DMS53 treated with DMSO at 0.1 percent for 48 hours (cell line): Measurements from ENCODE around the gene EDN2.

Source experiments
- DNase-seq: peaks from one replicate; lab custom pipeline; 2025; ENCODE audit not compliant: unreplicated experiment; lab: John Stamatoyannopoulos, UW

EDN2 gene

DNA sequence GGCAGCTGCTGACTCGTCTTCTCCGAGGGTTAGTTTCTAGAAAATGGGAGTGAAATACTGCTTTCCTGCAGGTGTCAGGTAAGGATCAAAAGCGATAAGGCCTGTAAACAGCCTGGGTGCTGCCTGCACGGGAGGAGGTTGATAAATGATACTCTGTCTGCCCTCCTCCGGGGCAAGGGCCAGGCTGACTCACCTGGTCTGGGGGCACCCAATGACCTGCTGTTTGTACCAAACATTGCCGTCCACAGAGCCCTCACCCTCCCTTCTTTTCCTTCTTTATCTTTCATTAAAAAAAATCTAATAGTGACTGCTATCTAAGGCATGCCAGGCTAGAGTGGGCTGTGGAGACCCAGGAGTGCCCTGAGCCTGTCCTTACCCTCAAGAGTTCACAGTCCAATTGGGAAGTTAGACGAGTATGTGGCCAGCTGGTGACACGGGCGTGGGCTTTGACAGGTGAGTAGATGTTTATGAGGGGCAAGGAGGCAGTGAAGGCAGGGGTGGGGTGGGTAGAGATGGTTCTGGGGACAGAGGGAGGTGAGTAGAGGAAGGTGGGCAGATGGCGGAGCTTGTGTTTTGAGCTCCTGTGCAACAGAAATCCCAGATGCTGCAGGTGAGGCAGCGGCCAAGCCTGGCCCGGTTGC lies 16.2 kb downstream of the EDN2 start:
- DNase-seq: no peak

DNA sequence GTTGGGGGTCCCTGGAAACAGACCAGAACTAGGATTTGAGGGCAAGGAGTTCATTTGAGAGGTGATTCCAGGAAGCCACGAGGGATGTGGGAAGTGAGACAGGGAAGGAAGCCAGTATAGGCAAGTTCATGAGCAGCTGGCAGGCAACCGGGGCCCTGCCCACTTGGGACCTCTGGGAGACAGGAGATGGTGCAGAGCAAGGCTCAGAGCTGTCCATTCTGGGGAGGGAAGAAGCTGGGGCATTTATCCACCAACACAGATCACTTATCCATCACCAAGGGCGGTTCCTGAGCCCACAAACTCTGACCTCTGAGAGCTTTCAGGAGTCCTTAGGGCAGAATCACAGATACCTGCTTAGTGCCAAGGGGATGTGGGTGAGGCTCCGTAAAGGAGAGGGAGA lies 16.8 kb downstream of the EDN2 start:
- DNase-seq: no peak

DNA sequence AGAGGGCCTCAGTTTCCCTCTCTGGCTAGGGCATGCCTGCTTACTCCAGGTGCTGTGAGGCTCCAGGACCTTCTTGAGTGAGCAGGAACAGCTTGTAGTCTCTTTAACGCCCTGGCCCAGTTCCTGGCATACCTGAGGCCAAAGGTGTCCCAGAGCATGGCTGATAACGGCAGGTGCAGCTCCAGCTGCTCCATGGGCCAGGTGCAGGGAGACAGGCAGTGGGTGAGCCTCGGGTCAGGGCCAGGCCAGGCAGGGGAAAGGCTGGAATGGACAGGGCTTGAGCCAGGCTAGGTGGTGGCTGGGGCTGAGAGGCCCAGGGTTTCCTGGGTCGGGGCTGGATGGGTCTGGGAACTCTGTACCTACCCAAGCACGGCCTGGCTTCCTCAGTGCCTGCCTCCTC lies 18.3 kb downstream of the EDN2 start:
- DNase-seq: peak; percentile 55

DNA sequence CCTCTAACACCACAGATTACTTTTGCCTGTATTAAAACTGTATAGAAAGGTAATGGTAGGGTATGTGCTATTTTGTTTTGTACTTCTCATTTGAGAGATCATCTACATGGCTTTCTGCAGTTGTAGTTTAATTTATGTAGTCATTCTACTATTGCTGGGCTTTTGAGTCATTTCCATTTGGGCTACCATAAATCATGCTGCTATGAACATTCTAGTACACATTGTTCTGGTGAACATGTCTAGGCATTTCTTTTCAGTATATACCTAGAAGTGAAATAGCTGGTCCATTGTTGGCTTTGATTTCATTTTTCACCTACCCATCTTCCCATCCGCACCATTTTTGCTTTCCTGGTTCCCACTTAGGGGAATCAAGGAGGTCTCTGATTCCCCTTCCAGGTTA lies 18.7 kb downstream of the EDN2 start:
- no peak for DNase-seq

DNA sequence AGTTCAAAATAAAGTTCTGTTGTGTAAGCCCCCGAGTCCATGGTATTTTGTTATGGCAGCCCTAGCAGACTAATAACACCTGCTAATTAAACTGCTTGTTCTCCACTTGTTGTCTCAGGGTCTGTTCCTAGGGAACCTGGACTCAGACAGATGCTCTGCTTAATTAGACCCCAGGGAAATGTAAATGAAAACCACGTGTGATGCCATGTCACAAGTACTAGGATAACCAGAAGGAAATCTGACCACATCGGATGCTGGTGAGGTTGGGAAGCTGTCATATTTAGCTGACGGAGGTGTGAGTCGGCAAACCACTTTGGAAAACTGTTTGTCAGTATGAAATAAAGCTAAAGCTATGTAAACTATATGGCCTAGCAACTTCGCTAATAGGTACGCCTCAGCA lies 19.6 kb downstream of the EDN2 start:
- DNase-seq: no peak

GRCh38 chr1:41463516-41463915 lies 21.0 kb downstream of the EDN2 start:
- DNase-seq: no peak

GRCh38 chr1:41462680-41463004 lies 21.8 kb downstream of the EDN2 start:
- DNase-seq: peak; percentile 40

DNA sequence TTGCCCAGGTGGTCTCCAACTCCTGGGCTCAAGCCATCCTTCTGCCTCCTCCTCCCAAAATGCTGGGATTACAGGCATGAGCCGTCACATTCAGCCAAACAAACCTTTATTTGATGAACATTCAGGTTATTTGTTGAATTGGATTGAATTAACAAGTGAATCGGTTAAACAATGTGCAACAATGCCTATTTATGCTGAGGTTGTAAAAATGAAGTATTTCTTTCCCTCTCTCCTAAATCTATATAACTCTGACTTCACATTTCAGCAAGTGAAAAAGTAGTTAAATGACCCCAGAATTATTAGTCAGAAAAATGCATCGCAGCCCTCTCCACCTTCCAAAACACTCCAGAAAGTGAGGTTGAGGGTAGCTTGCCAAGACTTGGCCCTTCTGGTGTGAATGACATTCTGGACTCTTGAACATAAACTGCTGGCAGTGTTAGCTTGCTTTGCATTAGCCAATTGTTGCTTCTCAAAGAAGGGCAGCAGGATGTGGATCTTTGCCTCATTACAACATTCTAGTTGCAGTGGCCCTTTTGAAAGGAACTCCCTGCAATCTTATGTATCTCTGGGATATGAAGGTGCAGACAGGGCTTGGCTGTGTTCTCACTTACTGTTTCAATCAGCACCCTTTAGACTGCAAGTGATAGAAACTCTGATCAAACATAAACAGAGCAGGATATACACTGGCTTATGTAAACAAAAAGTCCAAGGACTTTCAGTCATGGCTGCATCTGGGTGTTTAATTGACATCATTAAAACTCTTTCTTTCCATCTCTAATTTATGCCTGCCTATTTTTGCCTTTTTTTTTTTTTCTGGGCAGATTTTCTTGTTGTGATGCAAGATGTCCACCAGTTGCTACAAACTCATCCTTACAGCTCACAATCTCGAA lies 22.4 kb downstream of the EDN2 start:
- DNase-seq: peak; percentile 40

GRCh38 chr1:41456847-41457540 lies 27.5 kb downstream of the EDN2 start:
- no peak for DNase-seq

- no peak for DNase-seq
Observed at GRCh38 chr1:41455479-41456332, 28.8 kb downstream of the EDN2 start.

- DNase-seq: no peak
Observed at GRCh38 chr1:41454406-41454805, 30.1 kb downstream of the EDN2 start.

GRCh38 chr1:41452704-41453290 lies 31.7 kb downstream of the EDN2 start:
- no peak for DNase-seq

GRCh38 chr1:41450747-41451285 lies 33.7 kb downstream of the EDN2 start:
- DNase-seq: no peak

GRCh38 chr1:41449326-41449921 lies 35.1 kb downstream of the EDN2 start:
- DNase-seq: no peak

GRCh38 chr1:41448821-41449220 lies 35.7 kb downstream of the EDN2 start:
- DNase-seq: no peak

DNA sequence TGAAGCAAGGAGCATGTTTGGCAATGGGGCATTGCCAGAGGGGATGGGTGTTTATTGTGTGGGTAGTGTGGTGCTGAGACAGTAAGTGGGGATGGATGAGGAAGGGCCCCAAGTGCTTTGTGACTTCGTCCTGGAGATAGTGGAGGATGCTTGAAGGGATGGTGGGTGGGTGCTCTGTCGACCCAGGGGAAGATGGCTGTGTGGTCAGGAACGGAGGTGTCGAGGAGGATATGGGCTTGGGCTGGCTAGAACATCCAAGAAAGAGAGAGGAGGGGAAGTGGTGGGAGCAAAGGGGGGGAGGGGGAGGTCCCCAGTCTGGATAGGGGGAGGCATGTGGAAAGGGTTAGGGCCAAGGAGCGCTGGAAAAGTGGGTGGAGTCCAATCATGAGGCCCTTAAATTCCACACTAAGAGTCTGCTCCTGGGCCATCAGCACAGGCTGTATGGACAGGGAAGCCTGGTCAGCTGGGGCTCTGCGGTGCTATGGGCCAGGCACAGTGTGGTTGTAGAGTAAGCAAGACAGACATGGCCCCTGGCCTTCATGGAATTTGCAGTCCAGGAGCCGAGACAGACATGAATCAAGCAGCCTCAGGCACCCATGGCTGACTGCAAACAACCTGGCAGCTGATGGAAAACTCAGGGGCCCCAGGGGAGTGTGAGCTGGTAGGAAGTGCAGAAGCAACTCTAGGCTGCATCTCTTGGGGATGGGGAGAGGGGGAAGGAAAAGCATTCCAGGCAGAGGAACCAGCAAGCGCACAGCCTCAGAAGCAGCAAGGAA lies 36.3 kb downstream of the EDN2 start:
- DNase-seq: no peak

GRCh38 chr1:41446851-41447610 lies 37.5 kb downstream of the EDN2 start:
- no peak for DNase-seq

GRCh38 chr1:41444785-41445184 lies 39.7 kb downstream of the EDN2 start:
- no peak for DNase-seq

DNA sequence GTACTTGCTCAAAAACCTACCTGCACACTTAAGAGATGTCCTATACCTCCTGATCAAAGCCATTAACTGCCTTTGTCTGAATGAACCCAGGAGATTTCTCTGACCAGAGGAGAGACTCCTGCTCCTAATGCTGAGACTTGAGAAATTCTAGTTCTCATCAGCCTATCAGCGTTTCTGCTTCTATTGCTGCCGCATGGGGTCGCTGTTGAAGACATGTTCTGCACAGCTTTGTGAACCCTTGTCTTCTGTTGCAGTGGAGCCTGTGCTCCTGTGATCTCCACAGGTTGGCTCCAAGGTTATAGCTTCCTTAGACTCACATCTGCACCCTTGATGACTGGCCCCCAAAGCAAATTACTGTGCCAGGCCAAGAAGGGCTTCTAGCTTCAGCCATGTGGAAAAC lies 40.2 kb downstream of the EDN2 start:
- no peak for DNase-seq
